Loucy (cell line): ENCODE results near the gene ULBP1.
"Not testable (repeated sequence)": the region's sequence is repeated elsewhere in the genome, so short reads cannot be mapped to it uniquely, and the experiment has no call there.

ENCODE experiments used
- H2AFZ ChIP-seq: fragments of 200-600 bp; sonication (generic); 2 replicates; pipeline ENCODE4 v1.6.0; 2016; ENCODE audit warnings: antibody characterized with exemption, mild to moderate bottlenecking, low read length, moderate library complexity
- H3F3A ChIP-seq: fragments of 200-600 bp; 2 replicates; pipeline ENCODE4 v1.6.0; 2016; ENCODE audit warnings: antibody characterized with exemption, low read depth, mild to moderate bottlenecking
- H3K27me3 ChIP-seq: fragments of 200-600 bp; sonication (generic); 2 replicates; pipeline ENCODE4 v1.6.1; 2014; ENCODE audit warnings: low read length, mild to moderate bottlenecking; ENCODE audit not compliant: insufficient read depth, poor library complexity, severe bottlenecking
- H3K36me3 ChIP-seq: fragments of 200-600 bp; sonication (generic); 2 replicates; pipeline ENCODE4 v1.6.1; 2016; ENCODE audit warnings: low read length; ENCODE audit not compliant: insufficient read depth
- H3K4me1 ChIP-seq: fragments of 200-600 bp; sonication (generic); 2 replicates; pipeline ENCODE4 v1.5.1; 2014; ENCODE audit warnings: low read length, mild to moderate bottlenecking; ENCODE audit not compliant: insufficient read depth, poor library complexity, severe bottlenecking
- H3K4me2 ChIP-seq: fragments of 200-600 bp; sonication (generic); 2 replicates; pipeline ENCODE4 v1.6.0; 2014; ENCODE audit warnings: antibody characterized with exemption, low read length, low read depth, mild to moderate bottlenecking; ENCODE audit not compliant: poor library complexity, severe bottlenecking
- H3K4me3 ChIP-seq: fragments of 200-600 bp; sonication (generic); 2 replicates; pipeline ENCODE4 v1.5.1; 2014; ENCODE audit warnings: low read length, mild to moderate bottlenecking, mixed read lengths; ENCODE audit not compliant: poor library complexity, severe bottlenecking
- H3K79me2 ChIP-seq: fragments of 200-600 bp; sonication (generic); 2 replicates; pipeline ENCODE4 v1.6.1; 2014; ENCODE audit warnings: low read length; ENCODE audit not compliant: insufficient read depth
- H3K9ac ChIP-seq: fragments of 200-600 bp; sonication (generic); 2 replicates; pipeline ENCODE4 v1.6.0; 2014; ENCODE audit warnings: mild to moderate bottlenecking, low read depth, low read length, moderate library complexity; ENCODE audit not compliant: poor library complexity, severe bottlenecking
- H3K9me2 ChIP-seq: fragments of 200-600 bp; sonication (generic); replicated peaks from 2 replicates; pipeline ENCODE4 v1.6.1; 2016; ENCODE audit warnings: low read depth, low read length, mixed read lengths
- H3K9me3 ChIP-seq: fragments of 200-600 bp; sonication (generic); 2 replicates; pipeline ENCODE4 v1.6.1; 2014; ENCODE audit warnings: mild to moderate bottlenecking, antibody characterized with exemption, low read length, low read depth; ENCODE audit not compliant: insufficient read depth
- H4K20me1 ChIP-seq: fragments of 200-600 bp; sonication (generic); 2 replicates; pipeline ENCODE4 v1.6.0; 2014; ENCODE audit warnings: antibody characterized with exemption, low read length, mild to moderate bottlenecking; ENCODE audit not compliant: insufficient read depth, poor library complexity, severe bottlenecking
- CTCF ChIP-seq: fragments of 200-600 bp; sonication (generic); conservative IDR thresholded peaks from 2 replicates; pipeline ENCODE4 v1.5.1; 2014; ENCODE audit warnings: mild to moderate bottlenecking, antibody characterized with exemption, low read length
- EZH2phosphoT487 ChIP-seq: fragments of 200-600 bp; IDR thresholded peaks from 2 replicates; pipeline ENCODE4 v1.6.1; 2018; ENCODE audit warnings: antibody characterized with exemption, mild to moderate bottlenecking, moderate library complexity, borderline replicate concordance

ULBP1 gene

GRCh38 chr6:150018846-150019580, 55.3 kb downstream of the ULBP1 start:
- Histone ChIP-seq H4K20me1 (no peaks in the 10 kb centered on the region), H3K9me3 (no peaks in the 10 kb centered on the region), H3K27me3 (no peaks in the 10 kb centered on the region), H3F3A (no peaks in the 10 kb centered on the region), H2AFZ (no peak overlapping the region), H3K4me1 (no peaks in the 10 kb centered on the region), H3K9ac (no peak overlapping the region), H3K79me2 (no peaks in the 10 kb centered on the region), H3K4me3 (no peak overlapping the region), H3K9me2 (no peaks in the 10 kb centered on the region), H3K4me2 (no peak overlapping the region), H3K36me3 (no peaks in the 10 kb centered on the region)
- TF ChIP-seq EZH2phosphoT487 (no peak), CTCF (no peak)

- H3K27me3 ChIP-seq, H3K4me2 ChIP-seq, H3K4me3 ChIP-seq, H3K79me2 ChIP-seq, H3K36me3 ChIP-seq, H4K20me1 ChIP-seq, H2AFZ ChIP-seq, H3K9me2 ChIP-seq, H3K9me3 ChIP-seq, H3K9ac ChIP-seq, H3K4me1 ChIP-seq, H3F3A ChIP-seq: not testable (repeated sequence)
Measured at GRCh38 chr6:150021870-150022269, 58.1 kb downstream of the ULBP1 start.
